MM.1S (cell line): ENCODE results near the gene CFAP300.

Experiments
- EZH2 ChIP-seq: fragments of 300-600 bp; sonication (generic); optimal IDR thresholded peaks from 2 replicates; pipeline ENCODE3; 2017; ENCODE audit warnings: low read depth, mild to moderate bottlenecking, antibody characterized with exemption, low read length, mixed read lengths
- TF ChIP-seq, protein P1 (sequence below): fragments of 300-600 bp; sonication (generic); IDR thresholded peaks from 2 replicates; pipeline ENCODE4 v1.5.1; 2016; ENCODE audit warnings: antibody characterized with exemption, low read length, mixed read lengths

GRCh38 chr11:102119997-102120396 is 72.8 kb downstream of the CFAP300 start:
- TF ChIP-seq, protein P1, sequence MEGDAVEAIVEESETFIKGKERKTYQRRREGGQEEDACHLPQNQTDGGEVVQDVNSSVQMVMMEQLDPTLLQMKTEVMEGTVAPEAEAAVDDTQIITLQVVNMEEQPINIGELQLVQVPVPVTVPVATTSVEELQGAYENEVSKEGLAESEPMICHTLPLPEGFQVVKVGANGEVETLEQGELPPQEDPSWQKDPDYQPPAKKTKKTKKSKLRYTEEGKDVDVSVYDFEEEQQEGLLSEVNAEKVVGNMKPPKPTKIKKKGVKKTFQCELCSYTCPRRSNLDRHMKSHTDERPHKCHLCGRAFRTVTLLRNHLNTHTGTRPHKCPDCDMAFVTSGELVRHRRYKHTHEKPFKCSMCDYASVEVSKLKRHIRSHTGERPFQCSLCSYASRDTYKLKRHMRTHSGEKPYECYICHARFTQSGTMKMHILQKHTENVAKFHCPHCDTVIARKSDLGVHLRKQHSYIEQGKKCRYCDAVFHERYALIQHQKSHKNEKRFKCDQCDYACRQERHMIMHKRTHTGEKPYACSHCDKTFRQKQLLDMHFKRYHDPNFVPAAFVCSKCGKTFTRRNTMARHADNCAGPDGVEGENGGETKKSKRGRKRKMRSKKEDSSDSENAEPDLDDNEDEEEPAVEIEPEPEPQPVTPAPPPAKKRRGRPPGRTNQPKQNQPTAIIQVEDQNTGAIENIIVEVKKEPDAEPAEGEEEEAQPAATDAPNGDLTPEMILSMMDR: no peak
- no peak for TF ChIP-seq EZH2
